Endothelial cell of umbilical vein (primary cell): Measurements from ENCODE around the gene DEXI. TPM values are rescaled to one million over a fixed set of nuclear protein-coding genes. Genes with fewer than 3 reads are reported as not detected.

Source experiments
- BruUV-seq: library from RNA; stranded (reverse); fragments of 400-500 nt; replicated peaks from 2 replicates; lab custom pipeline; 2021; lab: Mats Ljungman, UMichigan
- CTCF ChIA-PET: fragments of 300-600, 350-600 bp; sonication (Branson Sonifier 250); formaldehyde crosslinking; loops from one replicate; lab custom pipeline; 2021; ENCODE audit warnings: antibody characterized with exemption, inconsistent platforms; lab: Charles Lee
- POLR2A ChIA-PET: fragments of 300-600, 350-600 bp; sonication (Branson Sonifier 250); formaldehyde crosslinking; loops from one replicate; lab custom pipeline; 2021; ENCODE audit warnings: antibody characterized with exemption, inconsistent platforms; lab: Charles Lee
- DNase-seq: peaks from one replicate; pipeline ENCODE4 v3.0.0-alpha.2; 2011; ENCODE audit warnings: low read depth, low spot score
- FAIRE-seq: peaks from 2 replicates; lab custom pipeline; 2011; peaks lifted over from hg19 to GRCh38; lab: Jason Lieb, UNC
- H2AFZ ChIP-seq: 2 replicates; pipeline ENCODE4 v1.6.0; 2012; ENCODE audit warnings: low read depth, low read length, control low read depth, inconsistent platforms
- H3K27ac ChIP-seq: 2 replicates; pipeline ENCODE4 v1.5.1; 2011; ENCODE audit warnings: low read depth, mild to moderate bottlenecking, control low read depth, low read length, moderate library complexity; ENCODE audit not compliant: insufficient read depth
- H3K27me3 ChIP-seq, 2 experiments: 2 replicates each; pipeline versions ENCODE4 v1.6.0 to v1.6.1; 2011; ENCODE audit warnings: low read length in 2 of 2, mixed read lengths in 1 of 2; ENCODE audit not compliant: control insufficient read depth in 2 of 2, insufficient read depth in 2 of 2
- H3K36me3 ChIP-seq, 2 experiments: 2 replicates in 1 of 2; 3 replicates in 1 of 2; pipeline ENCODE4 v1.5.1; 2011; ENCODE audit warnings: low read length in 2 of 2, mild to moderate bottlenecking in 1 of 2, moderate library complexity in 1 of 2; ENCODE audit not compliant: control insufficient read depth in 2 of 2, insufficient read depth in 2 of 2; ENCODE audit errors: extremely low read depth in 1 of 2
- H3K4me1 ChIP-seq: 3 replicates; pipeline ENCODE4 v1.5.1; 2011; ENCODE audit warnings: mild to moderate bottlenecking, low read length; ENCODE audit not compliant: control insufficient read depth, insufficient read depth; ENCODE audit errors: extremely low read depth
- H3K4me2 ChIP-seq: 2 replicates; pipeline ENCODE4 v1.6.1; 2011; ENCODE audit warnings: low read length, control low read depth, mixed read lengths; ENCODE audit not compliant: insufficient read depth
- H3K4me3 ChIP-seq, 3 experiments: fragments of 200-600 bp in 1 of 3; sonication (generic), shearing (Covaris generic) in 1 of 3; replicated peaks in 1 of 3; 2 replicates each; pipeline ENCODE4 v1.5.1; 2011 to 2016; ENCODE audit warnings: control low read depth in 3 of 3, low read length in 3 of 3, mild to moderate bottlenecking in 2 of 3, inconsistent platforms in 1 of 3, low read depth in 1 of 3, moderate library complexity in 1 of 3; ENCODE audit not compliant: insufficient read depth in 1 of 3
- H3K79me2 ChIP-seq: 2 replicates; pipeline ENCODE4 v1.6.0; 2012; ENCODE audit warnings: low read length, inconsistent platforms; ENCODE audit not compliant: control insufficient read depth, insufficient read depth
- H3K9ac ChIP-seq: replicated peaks from 2 replicates; pipeline ENCODE3; 2011; ENCODE audit warnings: low read length, control low read depth; ENCODE audit not compliant: insufficient read depth; ENCODE audit errors: extremely low read depth
- H3K9me1 ChIP-seq: replicated peaks from 3 replicates; pipeline ENCODE4 v1.6.0; 2011; ENCODE audit warnings: mild to moderate bottlenecking, low read length; ENCODE audit not compliant: control insufficient read depth, insufficient read depth; ENCODE audit errors: extremely low read depth
- H3K9me3 ChIP-seq: replicated peaks from 2 replicates; pipeline ENCODE4 v1.5.1; 2012; ENCODE audit warnings: low read length, inconsistent platforms; ENCODE audit not compliant: control insufficient read depth, insufficient read depth
- H4K20me1 ChIP-seq: replicated peaks from 2 replicates; pipeline ENCODE3; 2011; ENCODE audit warnings: mild to moderate bottlenecking, low read length; ENCODE audit not compliant: control insufficient read depth, insufficient read depth; ENCODE audit errors: extremely low read depth
- EZH2 ChIP-seq: IDR thresholded peaks from 2 replicates; pipeline ENCODE4 v1.6.1; 2012; ENCODE audit warnings: borderline replicate concordance, low read depth, mild to moderate bottlenecking, moderate library complexity, low read length, inconsistent platforms; ENCODE audit not compliant: severe bottlenecking
- FOS ChIP-seq: IDR thresholded peaks from 2 replicates; pipeline ENCODE4 v1.6.1; 2011; ENCODE audit warnings: mild to moderate bottlenecking, low read length, moderate library complexity, borderline replicate concordance; ENCODE audit not compliant: insufficient read depth
- GATA2 ChIP-seq: IDR thresholded peaks from 2 replicates; pipeline ENCODE4 v1.7.0; 2011; ENCODE audit warnings: low read depth, mild to moderate bottlenecking, moderate library complexity, mixed read lengths, low read length; ENCODE audit not compliant: insufficient read length, insufficient read depth
- JUN ChIP-seq: IDR thresholded peaks from 2 replicates; pipeline ENCODE4 v1.6.1; 2011; ENCODE audit warnings: borderline replicate concordance, low read depth; ENCODE audit not compliant: insufficient read length, insufficient read depth
- MYC ChIP-seq: IDR thresholded peaks from one replicate; pipeline ENCODE4 v1.6.1; 2011; ENCODE audit warnings: mild to moderate bottlenecking, low read depth, low read length
- POLR2A ChIP-seq: IDR thresholded peaks from 2 replicates; pipeline ENCODE4 v1.6.1; 2012; ENCODE audit warnings: low read depth, mild to moderate bottlenecking, control low read depth, low read length
- POLR2AphosphoS5 ChIP-seq: IDR thresholded peaks from 2 replicates; pipeline ENCODE4 v1.6.1; 2012; ENCODE audit warnings: low read depth, mild to moderate bottlenecking, control low read depth, low read length, moderate library complexity; ENCODE audit not compliant: insufficient read depth
- dilution Hi-C: fragments of 300-500 bp; cut with MboI; formaldehyde crosslinking; loops from one replicate; pipeline ENCODE4 v1.15.0; 2019; ENCODE audit warnings: low sequenced_read_pairs; ENCODE audit not compliant: extremely low pct_ligation_motif_present
- intact Hi-C: fragments of 100-400 bp; cut with micrococcal nuclease; formaldehyde crosslinking; loops from one replicate; pipeline ENCODE4 v1.10.0; 2022
- polyA plus RNA-seq, 4 experiments: library from polyadenylated mRNA; depleted of rRNA in 3 of 4; stranded (reverse) in 3 of 4; unstranded in 1 of 4; fragments of >200 nt; gene quantifications; 2 replicates each; pipeline versions ENCODE4 v1.2.1 to v1.2.3, GENCODE V29; 2011 to 2012; ENCODE audit warnings: missing spikeins in 1 of 4
- total RNA-seq: library from RNA; stranded (reverse); gene quantifications from 2 replicates; pipeline ENCODE4 v1.2.3, GENCODE V29; 2021
- TF ChIP-seq, protein P1 (sequence below): IDR thresholded peaks from 2 replicates; pipeline ENCODE4 v1.6.1; 2011; ENCODE audit not compliant: insufficient read depth, insufficient read length
- TF ChIP-seq, protein P2 (sequence below), 2 donors: IDR thresholded peaks; 1 replicate in 1 of 2; 2 replicates in 1 of 2; pipeline ENCODE4 v1.5.1; 2011; ENCODE audit warnings: low read length in 2 of 2, mild to moderate bottlenecking in 2 of 2, moderate library complexity in 2 of 2, control low read depth in 1 of 2, inconsistent platforms in 1 of 2, low read depth in 1 of 2; ENCODE audit not compliant: insufficient read depth in 1 of 2; ENCODE audit errors: extremely low read depth in 1 of 2

The DEXI gene
- total and polyA plus RNA-seq, 2 donors (not counting 3 experiments of a cell fraction or from before 2014, with no cell fraction given) = 32.8 to 69.5 TPM

DNA sequence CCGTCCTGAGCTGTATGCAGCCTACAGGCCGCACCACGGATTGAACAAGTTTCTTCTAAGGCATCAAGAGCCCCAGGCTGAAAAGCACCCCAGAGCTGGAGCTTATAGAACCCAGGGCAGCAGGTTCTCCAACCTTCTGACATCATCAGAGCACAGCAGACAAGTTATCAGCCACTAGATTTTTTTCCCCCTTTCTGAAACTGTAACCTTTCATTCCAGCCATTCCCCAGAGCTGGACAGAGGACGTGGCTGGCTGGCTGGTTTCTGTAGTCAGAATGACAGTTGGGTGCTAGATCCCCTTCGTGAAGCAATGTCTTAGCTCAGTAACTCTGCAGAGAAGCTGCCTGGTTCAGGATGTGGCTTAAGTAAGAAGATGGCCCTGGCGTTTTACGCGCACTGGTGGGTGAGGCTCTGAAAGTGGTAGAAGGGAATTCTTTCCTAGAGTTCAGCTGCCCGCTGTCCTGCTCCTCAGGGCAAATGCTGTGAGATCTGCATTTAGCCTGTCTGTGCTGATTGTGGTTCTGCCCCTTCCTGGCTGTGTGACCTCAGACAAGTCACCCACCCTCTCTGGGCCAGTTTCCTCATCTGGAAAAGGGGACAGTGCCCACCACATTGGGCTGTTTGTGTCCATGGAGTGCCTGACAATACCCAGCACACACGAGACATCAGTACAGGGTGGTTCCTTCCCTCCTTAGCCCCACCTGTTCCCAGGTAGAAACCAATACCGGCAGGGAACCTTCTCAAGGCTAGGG lies 9.1 kb downstream of the DEXI start:
- BruUV-seq = no TSS peak
- H3K9me1 ChIP-seq = no peaks in the 10 kb centered on the region
- H3K9me3 ChIP-seq = no peaks in the 10 kb centered on the region
- CTCF ChIA-PET = interaction anchor here (1.0 to 4.7 kb wide), 4 partner anchors 8 to 14 kb away, joined by 3 to 17 read pairs (median 4); partner anchors contain the start of gene DEXI
- dilution Hi-C loops (no loop called here), intact Hi-C loops (no loop called here)
- no peak overlapping the region for H3K9ac ChIP-seq
- POLR2A ChIA-PET = no interaction called here
- FAIRE-seq (no peak), DNase-seq (no peak)
- H2AFZ ChIP-seq = no peak overlapping the region
- H3K79me2 ChIP-seq = peaks cover 25% of the 10 kb centered on the region
- H3K4me2 ChIP-seq = no peak overlapping the region
- no peak for TF ChIP-seq GATA2
- no peak for TF ChIP-seq FOS
- TF ChIP-seq JUN = no peak
- TF ChIP-seq EZH2 = no peak
- no peak for TF ChIP-seq MYC
- TF ChIP-seq, protein P1, sequence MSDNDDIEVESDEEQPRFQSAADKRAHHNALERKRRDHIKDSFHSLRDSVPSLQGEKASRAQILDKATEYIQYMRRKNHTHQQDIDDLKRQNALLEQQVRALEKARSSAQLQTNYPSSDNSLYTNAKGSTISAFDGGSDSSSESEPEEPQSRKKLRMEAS = no peak
- TF ChIP-seq, protein P2, sequence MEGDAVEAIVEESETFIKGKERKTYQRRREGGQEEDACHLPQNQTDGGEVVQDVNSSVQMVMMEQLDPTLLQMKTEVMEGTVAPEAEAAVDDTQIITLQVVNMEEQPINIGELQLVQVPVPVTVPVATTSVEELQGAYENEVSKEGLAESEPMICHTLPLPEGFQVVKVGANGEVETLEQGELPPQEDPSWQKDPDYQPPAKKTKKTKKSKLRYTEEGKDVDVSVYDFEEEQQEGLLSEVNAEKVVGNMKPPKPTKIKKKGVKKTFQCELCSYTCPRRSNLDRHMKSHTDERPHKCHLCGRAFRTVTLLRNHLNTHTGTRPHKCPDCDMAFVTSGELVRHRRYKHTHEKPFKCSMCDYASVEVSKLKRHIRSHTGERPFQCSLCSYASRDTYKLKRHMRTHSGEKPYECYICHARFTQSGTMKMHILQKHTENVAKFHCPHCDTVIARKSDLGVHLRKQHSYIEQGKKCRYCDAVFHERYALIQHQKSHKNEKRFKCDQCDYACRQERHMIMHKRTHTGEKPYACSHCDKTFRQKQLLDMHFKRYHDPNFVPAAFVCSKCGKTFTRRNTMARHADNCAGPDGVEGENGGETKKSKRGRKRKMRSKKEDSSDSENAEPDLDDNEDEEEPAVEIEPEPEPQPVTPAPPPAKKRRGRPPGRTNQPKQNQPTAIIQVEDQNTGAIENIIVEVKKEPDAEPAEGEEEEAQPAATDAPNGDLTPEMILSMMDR (IDR thresholded peaks at IDR 0.05; ENCODE audit: extremely low read depth in 1 of 2, insufficient read depth in 1 of 2, low read depth in 1 of 2, low read length in 2 of 2) = no peak
- TF ChIP-seq POLR2A = no peak
- no peak for TF ChIP-seq POLR2AphosphoS5
- H3K4me3 ChIP-seq = no peak overlapping the region
- peaks cover 5% of the 10 kb centered on the region for H4K20me1 ChIP-seq
- no peaks in the 10 kb centered on the region for H3K27me3 ChIP-seq
- H3K36me3 ChIP-seq = peaks cover 0 to 16% of the 10 kb centered on the region in 2 experiments
- H3K4me1 ChIP-seq = peaks cover 13% of the 10 kb centered on the region
- H3K27ac ChIP-seq = no peak overlapping the region
